DMS 273 treated with DMSO at 0.1 percent for 48 hours (cell line): Measurements from ENCODE around the gene COL23A1.
"Not testable (repeated sequence)": the region's sequence is repeated elsewhere in the genome, so short reads cannot be mapped to it uniquely, and the experiment has no call there.

Experiments
- DNase-seq: peaks from one replicate; lab custom pipeline; 2025; lab: John Stamatoyannopoulos, UW

The COL23A1 gene

GRCh38 chr5:178238313-178238635, 351.9 kb downstream of the COL23A1 start:
- no peak for DNase-seq

DNA sequence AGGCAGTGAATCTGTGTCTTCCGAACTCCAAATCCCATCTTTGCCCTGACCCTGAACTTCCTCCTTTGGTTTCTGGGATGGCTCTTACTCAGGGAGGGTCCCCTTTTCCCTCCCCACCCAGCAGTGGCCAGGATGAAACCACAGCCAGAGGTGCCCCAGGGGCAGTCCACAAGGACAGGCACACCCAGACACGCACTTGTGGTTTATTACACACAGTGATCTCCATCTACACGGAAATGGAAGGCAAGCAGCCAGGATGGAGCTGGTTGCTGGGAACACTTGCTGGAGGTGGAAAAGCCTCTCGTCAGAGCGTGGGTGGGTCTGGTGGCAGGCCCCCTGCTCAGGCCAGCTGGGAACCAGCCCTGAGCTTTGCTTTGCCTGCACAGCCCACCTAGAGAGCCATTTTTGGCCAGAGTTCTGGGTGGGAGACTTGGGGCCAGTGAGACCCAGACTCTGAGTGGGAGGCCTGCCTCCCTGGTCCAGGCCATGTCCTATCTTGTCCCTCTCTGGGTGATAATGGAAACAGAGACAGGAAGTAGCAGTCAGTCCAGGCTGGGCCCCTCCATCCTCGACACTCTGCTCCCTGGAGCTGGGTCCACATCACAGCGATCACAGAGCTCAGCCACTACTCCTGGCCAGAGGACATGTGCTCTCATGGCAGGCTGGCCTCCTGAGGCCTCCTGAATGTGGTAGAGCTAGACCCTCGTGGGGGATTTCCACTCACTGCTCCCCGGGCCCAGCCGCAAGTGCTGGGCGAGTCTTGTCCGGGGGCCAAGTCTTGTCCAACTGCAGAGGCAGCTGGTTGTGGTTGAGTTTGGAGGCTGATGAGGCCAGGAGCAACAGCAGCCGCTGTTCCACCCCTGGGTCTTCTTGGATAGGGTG, 352.5 kb downstream of the COL23A1 start:
- no peak for DNase-seq

DNA sequence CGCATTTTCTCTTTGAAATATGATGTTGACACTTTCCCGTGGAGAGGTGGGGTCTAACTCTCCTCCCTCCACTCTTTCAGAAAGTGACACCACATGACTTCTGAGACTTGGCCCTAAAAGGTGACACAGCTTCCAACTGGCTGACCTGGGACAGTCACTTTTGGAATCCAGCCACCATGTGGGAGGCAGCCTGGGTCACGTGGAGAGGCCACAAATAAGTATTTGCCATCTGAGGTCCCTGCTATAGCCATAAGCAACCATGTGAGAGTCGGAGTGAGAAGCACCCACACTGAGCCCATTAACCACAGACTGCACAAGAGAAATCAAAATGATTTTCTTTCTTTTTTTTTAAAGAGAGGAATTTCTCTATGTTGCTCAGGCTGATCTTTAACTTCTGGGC, 353.5 kb downstream of the COL23A1 start:
- DNase-seq, result no peak

GRCh38 chr5:178236126-178236525, 354.1 kb downstream of the COL23A1 start:
- DNase-seq, result no peak

DNA sequence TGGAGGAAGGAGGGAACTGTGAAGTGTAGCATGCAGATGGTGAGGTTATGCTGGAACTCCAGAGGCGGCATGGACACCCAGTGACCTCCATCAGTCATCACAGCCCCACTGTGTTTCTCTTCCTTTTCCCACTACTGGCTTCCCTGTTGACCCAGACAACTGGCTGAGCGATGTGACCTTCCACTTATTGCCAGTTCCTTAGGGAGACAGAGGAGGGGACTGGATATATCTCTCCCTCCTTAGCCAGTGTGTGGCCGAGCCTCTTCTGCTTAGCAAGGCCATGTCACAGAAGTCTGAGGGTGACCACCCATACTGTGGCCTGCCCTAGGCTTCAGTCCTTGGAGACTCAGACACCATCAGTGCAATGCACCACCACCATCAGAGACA, 354.6 kb downstream of the COL23A1 start:
- DNase-seq, result no peak

DNA sequence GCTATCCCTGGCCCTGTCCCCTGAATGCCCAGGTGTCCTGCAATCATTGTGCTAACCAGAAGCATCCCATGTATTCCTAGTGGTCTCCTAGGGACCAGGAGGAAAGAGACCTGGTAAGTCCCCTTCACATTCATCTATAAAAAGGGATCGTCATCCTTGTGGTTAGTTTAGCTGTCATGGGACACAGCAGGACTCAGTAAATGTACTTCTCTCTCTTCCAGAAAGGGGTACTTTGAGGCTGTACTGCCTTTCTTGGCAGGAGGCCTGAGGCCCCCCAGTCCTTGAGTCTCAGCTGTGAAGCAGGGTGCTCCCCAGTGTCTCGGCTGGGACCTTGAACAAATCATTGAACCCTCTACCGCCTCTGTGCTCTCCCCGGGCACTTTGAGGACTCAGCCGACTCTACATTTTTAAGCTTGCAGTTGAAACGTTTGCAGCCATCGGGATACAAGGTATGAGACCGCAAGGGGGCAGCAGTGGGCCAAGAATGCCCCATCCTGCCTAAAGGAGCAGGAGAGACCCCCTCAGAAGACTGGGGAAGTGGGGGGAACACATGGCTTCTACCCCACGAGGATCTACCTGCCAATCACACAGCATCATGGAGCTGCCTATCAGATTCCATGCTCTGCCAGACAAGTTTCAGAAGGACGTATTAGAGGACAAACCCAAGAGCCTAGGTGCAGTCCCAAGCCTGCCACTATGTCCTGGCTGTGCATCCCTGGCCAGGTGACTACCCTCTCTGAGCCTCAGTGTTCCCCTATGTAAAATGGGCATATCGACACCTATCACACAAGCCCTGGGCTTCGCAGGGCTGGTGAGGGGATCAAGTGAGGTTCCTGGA, 355.2 kb downstream of the COL23A1 start:
- DNase-seq, result peak; percentile 41

- DNase-seq, result no peak
Measured at GRCh38 chr5:178234121-178234749, 356.0 kb downstream of the COL23A1 start.

DNA sequence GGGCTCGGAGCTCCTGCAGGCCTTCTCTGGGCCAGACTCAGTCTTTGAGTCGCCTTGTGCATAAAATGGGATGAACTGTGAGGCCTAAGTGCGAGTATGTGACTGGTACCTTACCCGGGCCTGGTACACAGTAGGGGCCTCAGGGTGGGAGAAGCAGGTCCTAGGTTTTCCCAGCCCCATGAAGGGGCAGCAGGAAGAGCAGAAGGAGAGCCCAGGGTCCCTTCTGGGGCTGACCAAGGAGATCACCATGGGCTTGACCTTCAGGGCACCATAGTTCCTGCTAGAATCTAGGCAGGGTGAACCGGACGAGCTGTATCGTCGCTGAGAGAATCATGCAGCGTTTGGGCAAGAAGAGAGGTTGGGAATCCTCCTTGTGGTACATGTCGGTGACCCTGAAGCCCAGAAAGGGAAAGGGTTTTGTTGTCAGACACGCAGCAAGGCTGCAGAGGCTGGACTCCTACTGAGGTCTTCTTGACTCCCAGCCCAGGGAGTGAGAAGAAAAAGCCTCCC, 357.2 kb downstream of the COL23A1 start:
- no peak for DNase-seq

GRCh38 chr5:178232124-178232919, 357.9 kb downstream of the COL23A1 start, which contains the start of gene PHYKPL:
PHYKPL (minus strand) TSS chr5:178232802; CDS start chr5:178232550, 252 bp downstream.
- no peak for DNase-seq

DNA sequence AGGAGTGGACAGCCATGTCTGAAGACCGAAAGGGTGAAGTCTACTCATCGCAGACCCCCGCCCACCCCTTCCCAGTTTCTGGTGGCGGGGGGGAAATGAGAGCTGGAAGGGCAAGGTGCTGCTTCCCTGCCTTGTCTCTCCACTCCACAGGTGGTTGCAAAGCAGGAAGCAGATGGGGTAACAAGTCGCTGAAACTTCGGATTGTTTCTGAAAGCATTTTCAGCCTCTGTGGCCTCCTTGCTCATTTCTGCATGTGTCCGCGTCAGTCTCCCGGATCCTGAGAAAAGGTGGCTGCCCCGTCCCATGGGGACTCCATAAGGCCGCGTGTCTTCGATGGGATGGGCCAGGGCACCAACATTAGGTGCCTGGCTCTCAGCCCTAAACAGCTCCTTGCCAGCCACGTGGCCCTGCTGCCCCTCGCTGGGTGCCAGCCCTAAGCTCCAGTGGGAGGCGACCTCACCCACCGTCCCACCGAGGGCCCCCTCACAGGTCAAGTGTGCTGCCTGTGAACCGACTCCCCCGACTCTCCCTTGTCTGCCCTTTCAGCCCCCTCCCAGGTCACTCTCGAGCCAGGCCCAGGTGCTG, 358.6 kb downstream of the COL23A1 start:
- no peak for DNase-seq

- no peak for DNase-seq
Measured at GRCh38 chr5:178230879-178231538, 359.2 kb downstream of the COL23A1 start.

DNA sequence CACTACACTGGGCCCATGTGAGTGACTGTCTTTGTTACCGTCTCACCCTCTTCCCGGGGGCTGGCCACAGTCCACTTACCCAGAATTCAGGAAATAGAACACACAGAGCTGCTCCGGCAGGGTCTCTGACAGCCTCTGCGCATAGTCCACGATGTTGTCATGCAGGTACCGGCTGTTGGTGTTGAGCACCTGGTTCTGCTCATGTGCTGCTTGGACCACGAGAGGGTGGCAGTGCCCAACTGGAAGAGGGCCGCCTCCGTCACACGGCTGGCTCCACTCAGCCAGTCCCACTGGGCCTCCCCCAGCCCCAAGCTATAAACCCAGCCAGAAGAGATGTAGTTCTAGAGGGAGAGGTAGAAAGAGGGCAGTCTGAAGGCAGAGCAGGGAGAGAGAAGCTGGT, 360.3 kb downstream of the COL23A1 start:
- DNase-seq, result no peak

GRCh38 chr5:178229111-178229510, 361.1 kb downstream of the COL23A1 start:
- not testable (repeated sequence) for DNase-seq

DNA sequence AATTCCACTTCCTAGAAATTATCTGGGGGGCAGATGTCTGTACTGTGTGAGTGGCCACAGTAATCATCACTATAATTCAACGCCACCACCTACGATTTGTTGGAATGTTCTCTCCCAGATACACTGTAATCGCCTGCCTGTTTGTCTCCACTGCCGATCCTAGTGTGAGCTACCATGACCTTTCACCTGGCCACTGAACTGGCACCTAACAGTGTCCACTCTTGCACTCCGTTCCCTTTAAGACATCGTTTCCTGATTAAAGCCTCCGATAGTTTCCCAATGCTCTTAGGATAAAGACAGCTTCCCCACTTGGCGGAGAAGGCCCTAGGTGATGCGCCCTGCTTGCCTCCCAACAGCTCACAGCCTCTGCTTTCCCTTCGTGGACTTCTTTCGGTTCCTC, 361.6 kb downstream of the COL23A1 start:
- DNase-seq, result no peak

- DNase-seq, result no peak
Measured at GRCh38 chr5:178227929-178228328, 362.3 kb downstream of the COL23A1 start.

DNA sequence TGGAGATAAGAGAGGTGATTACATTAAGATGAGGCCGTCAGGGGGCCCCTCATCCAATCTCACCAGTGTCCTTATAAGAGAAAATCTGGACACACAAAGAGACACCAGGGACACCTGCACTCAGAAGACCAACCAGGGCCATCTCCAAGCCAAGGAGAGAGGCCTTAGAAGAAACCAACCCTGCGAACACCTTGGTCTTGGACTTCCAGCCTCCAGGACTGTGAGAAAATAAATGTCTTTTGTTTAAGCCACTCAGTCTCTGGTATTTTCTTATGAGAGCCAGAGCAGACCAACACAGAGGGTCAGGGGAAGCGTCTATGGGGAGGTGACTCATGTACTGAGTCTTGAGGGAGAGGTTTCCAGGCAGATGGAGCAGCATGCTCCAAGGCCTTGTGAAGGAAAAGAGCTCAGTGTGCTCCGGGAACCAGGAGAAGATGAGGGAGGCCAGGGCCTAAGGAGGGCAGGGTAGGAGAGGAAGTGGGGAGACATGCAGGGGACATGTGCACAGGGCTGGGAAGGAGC, 363.0 kb downstream of the COL23A1 start:
- no peak for DNase-seq

GRCh38 chr5:178225174-178225573, 365.0 kb downstream of the COL23A1 start:
- DNase-seq, result no peak

DNA sequence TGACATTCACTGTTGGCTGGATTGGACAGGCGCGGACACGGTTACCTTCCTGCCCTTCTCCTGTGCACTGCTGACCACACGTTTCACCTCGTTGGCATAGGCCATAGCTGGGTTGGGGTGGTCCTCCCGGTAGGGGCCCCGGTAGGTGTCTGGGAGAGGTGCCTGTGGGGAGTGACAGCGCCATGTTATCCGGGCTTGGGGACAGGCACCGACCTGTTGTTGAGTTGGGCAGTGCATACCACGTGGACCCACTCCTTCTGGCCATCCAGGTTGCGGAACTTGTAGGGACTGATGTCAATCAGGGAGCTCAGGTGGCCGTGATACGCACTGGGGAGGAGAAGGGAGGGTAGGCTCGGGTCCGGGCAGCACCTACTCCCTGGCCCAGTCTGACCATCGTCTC, 365.8 kb downstream of the COL23A1 start:
- no peak for DNase-seq

GRCh38 chr5:178223828-178224335, 366.3 kb downstream of the COL23A1 start:
- no peak for DNase-seq

GRCh38 chr5:178223196-178223773, 366.9 kb downstream of the COL23A1 start:
- no peak for DNase-seq
